C4-2B (cell line): ENCODE results near the gene SYNPR.
"Not testable (repeated sequence)": the region's sequence is repeated elsewhere in the genome, so short reads cannot be mapped to it uniquely, and the experiment has no call there.

Source experiments
- CTCF ChIP-seq: fragments of 450-650 bp; conservative IDR thresholded peaks from 2 replicates; pipeline ENCODE4 v1.5.1; 2017; ENCODE audit warnings: mild to moderate bottlenecking
- ZFX ChIP-seq: fragments of 450-650 bp; IDR thresholded peaks from 2 replicates; pipeline ENCODE4 v1.6.1; 2017

DNA sequence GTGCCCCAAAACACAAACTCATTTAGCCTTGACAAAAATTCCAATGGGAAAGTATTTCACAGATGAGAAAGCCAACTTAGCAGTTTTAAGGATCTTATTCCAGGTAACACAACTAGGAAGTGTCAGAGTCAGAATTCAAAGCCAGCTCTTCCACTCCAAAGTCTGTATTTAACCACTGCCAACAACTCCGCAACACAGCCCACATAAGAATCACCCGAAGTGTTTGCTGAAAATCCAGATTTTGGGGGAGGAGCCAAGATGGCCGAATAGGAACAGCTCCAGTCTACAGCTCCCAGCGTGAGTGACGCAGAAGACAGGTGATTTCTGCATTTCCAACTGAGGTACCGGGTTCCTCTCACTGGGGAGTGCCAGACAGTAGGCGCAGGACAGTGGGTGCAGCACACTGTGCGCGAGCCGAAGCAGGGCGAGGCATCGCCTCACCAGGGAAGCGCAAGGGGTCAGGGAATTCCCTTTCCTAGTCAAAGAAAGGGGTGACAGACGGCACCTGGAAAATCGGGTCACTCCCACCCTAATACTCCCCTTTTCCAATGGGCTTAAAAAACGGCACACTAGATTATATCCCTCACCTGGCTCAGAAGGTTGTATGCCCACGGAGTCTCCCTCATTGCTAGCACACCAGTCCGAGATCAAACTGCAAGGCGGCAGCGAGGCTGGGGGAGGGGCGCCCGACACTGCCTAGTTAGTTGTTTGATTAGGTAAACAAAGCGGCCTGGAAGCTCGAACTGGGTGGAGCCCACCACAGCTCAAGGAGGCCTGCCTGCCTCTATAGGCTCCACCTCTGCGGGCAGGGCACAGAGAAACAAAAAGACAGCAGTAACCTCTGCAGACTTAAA, 367.0 kb downstream of the SYNPR start:
- not testable (repeated sequence) for TF ChIP-seq CTCF, ZFX
